PC-9 (cell line): ENCODE results near the gene MYPN.

Experiments
- EZH2 ChIP-seq: fragments of 200-600 bp; sonication (generic); IDR thresholded peaks from 2 replicates; pipeline ENCODE4 v1.8.0; 2017; ENCODE audit warnings: antibody characterized with exemption, low read depth
- TF ChIP-seq, protein P1 (sequence below): fragments of 200-600 bp; sonication (generic); conservative IDR thresholded peaks from 2 replicates; pipeline ENCODE4 v1.6.1; 2017; ENCODE audit warnings: mixed run types, antibody characterized with exemption, mild to moderate bottlenecking, moderate library complexity

DNA sequence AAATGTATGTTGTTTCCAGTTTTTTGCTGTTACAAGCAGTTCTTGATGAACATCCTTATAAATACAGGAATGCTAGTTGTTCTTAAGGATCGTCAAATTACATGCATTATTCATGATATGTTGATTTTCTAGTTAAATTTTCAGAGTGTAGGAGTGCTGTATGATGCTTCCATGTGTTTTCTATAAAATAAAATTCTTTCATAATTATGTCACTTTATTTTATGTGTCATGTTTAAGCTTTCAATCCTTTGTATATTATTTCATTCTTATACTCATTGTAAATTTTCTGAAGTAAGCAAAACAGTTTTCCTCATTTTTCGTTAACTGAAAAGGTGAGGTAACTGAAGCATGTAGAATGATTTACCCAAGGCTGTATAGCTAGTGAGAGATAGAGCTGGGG lies 16.8 kb upstream of the MYPN start:
- TF ChIP-seq, protein P1, sequence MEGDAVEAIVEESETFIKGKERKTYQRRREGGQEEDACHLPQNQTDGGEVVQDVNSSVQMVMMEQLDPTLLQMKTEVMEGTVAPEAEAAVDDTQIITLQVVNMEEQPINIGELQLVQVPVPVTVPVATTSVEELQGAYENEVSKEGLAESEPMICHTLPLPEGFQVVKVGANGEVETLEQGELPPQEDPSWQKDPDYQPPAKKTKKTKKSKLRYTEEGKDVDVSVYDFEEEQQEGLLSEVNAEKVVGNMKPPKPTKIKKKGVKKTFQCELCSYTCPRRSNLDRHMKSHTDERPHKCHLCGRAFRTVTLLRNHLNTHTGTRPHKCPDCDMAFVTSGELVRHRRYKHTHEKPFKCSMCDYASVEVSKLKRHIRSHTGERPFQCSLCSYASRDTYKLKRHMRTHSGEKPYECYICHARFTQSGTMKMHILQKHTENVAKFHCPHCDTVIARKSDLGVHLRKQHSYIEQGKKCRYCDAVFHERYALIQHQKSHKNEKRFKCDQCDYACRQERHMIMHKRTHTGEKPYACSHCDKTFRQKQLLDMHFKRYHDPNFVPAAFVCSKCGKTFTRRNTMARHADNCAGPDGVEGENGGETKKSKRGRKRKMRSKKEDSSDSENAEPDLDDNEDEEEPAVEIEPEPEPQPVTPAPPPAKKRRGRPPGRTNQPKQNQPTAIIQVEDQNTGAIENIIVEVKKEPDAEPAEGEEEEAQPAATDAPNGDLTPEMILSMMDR = no peak
- TF ChIP-seq EZH2 = no peak
